VCaP (cell line): Measurements from ENCODE around the gene DOK1.
A peak's percentile ranks its signal among the peaks of the same experiment; 100 is the strongest.

Experiments used
- H3K27ac ChIP-seq: fragments of 450-650 bp; 2 replicates; pipeline ENCODE4 v1.5.1; 2017
- TF ChIP-seq, protein P1 (sequence below): fragments of 450-650 bp; conservative IDR thresholded peaks from 2 replicates; pipeline ENCODE4 v1.5.1; 2017; ENCODE audit warnings: mild to moderate bottlenecking, moderate library complexity

DOK1 gene

GRCh38 chr2:74553892-74554819 lies at the start of gene DOK1, which contains the start of gene LOXL3:
Gene DOK1, plus strand, starts transcription at chr2:74554720. Its CDS starts 35 bp downstream, at chr2:74554755.
Gene LOXL3, minus strand, starts transcription at chr2:74553942. Its CDS starts 1,308 bp downstream, at chr2:74552634.
- peak within 1 kb of the TSS; percentile 48; the same call in 1 of the 2 replicates for H3K27ac ChIP-seq
- TF ChIP-seq, protein P1, sequence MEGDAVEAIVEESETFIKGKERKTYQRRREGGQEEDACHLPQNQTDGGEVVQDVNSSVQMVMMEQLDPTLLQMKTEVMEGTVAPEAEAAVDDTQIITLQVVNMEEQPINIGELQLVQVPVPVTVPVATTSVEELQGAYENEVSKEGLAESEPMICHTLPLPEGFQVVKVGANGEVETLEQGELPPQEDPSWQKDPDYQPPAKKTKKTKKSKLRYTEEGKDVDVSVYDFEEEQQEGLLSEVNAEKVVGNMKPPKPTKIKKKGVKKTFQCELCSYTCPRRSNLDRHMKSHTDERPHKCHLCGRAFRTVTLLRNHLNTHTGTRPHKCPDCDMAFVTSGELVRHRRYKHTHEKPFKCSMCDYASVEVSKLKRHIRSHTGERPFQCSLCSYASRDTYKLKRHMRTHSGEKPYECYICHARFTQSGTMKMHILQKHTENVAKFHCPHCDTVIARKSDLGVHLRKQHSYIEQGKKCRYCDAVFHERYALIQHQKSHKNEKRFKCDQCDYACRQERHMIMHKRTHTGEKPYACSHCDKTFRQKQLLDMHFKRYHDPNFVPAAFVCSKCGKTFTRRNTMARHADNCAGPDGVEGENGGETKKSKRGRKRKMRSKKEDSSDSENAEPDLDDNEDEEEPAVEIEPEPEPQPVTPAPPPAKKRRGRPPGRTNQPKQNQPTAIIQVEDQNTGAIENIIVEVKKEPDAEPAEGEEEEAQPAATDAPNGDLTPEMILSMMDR, result no peak

DNA sequence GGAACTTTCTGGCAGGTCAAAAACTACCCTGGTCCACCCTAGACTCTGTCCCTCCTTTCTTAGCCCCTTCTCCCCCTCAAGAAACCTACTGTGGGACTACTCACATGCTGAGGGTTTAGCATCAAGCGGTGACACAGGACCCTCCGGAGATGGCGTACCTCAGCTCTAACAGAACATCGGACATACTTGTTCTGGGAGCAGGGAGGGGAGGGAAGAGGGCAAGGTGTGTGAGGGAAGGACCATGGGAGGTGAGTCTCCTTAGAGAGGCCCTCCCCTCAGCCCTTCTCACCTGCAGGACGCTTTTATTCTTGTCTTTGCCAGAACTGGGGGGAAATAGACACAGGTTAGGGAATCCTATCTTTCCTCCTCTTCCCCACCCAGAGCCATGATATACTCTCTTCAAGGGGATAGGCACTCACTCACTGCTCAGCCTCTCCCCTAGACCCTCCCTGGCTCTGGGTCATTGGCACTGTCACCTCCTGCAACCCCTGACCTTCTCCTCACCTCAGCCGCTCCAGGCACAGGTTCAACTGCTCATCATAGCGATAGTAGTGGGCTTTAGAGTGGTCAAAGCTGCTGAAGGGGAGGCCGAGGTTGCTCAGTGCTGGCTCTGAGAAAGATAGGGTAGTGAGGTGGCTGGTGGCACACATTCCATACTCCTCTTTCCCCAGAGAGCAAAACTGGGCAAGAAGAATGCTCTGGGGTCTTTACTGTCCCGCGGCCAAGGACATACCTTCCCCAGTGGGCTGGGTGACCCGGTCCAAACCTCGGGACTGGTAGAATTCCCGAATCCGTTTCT lies 48.9 kb upstream of the DOK1 start:
- TF ChIP-seq, protein P1, result no peak
- H3K27ac ChIP-seq, result peak overlapping the region; percentile 98; the same call in 1 of the 2 replicates

DNA sequence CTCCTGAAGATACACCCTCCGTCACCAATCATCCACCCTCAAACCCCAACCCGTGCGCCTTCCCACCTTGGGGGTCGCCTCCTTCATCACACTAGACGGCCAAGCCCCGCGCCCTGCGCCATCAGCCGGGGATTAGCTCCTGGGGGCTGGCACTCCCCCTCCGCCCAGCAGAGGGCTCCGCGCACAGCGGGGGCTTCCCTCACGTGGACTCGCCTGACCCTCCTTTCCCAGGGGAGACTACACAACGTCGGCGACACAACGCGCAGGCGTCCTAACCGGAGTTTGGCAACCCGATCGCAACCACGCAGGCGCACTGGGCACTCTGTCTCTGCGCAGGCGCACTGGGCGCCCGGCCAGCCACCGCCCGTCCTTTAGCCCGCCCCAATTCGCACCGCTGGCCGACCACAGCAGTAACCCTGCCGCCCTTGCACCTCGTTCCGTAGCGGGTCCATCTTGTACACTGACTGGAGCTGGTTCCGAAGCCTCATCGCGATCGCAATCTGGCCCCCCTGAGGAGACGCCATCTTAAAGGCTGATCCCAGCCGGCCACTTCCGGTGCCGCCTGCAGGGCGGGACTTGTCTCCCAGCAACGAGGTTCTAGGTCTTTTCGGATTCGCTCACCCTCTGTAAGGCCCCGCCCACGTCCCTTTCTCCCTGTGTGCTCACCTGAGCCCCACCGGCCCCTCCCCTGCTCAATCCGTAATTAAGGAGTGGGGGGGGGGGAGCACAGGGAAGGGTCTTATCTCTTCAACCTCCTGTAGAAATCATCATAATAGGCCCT lies 47.2 kb upstream of the DOK1 start, which contains the start of gene PCGF1:
PCGF1 (minus strand) TSS at position 551 of the 781 bp plus-strand sequence; CDS start at position 524, 27 bp downstream.
- TF ChIP-seq, protein P1, result peak; percentile 53
- peak within 1 kb of the TSS; percentile 98 for H3K27ac ChIP-seq

DNA sequence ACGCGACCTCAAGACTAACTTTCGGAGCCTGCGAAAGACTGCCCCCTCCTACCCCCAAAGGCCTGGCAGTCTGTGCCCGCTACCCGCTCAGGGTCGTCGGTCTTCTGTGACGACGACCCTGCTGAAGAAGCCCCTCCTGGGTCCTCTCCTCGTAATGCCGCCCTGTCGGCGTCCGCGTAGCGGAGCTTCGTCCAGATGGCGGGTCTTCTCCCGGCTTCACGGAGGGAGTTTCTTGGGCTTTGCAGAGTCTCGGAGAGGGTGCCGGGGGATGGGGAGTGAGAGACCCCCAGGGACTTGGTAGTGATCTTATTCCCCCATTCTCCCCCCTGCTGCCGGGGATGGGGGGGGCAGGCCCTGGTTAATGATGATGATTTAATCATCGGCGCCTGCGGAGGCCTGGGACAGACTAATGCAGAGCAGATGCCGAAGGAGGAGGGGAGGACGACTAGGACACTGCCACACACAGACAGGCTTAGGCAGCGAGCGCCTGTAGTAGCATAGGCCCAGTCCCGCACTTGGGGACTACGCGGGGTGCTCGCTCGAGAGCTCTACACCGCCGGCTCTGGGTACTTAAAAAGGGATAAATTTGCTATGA lies 46.5 kb upstream of the DOK1 start:
- peak overlapping the region; percentile 98 for H3K27ac ChIP-seq

GRCh38 chr2:74510272-74510671 lies 44.2 kb upstream of the DOK1 start:
- TF ChIP-seq, protein P1, result no peak
- H3K27ac ChIP-seq, result no peak overlapping the region

More for the DNA sequence above, 46.5 kb upstream of the DOK1 start:
- TF ChIP-seq, protein P1, result no peak

- TF ChIP-seq, protein P1, result no peak
- no peak overlapping the region for H3K27ac ChIP-seq
These were observed 43.2 kb upstream of the DOK1 start for GRCh38 chr2:74511104-74511989.
